WI38 (cell line): ENCODE data around the gene MZF1.
"Not testable (repeated sequence)": the region's sequence is repeated elsewhere in the genome, so short reads cannot be mapped to it uniquely, and the experiment has no call there.

Source experiments
- H3K4me3 ChIP-seq: 2 replicates; pipeline ENCODE4 v1.5.1; 2011; ENCODE audit warnings: low read depth, mild to moderate bottlenecking, control low read depth, low read length
- CTCF ChIP-seq: IDR thresholded peaks from 2 replicates; pipeline ENCODE4 v1.5.1; 2012; ENCODE audit warnings: low read depth, mild to moderate bottlenecking, control low read depth, low read length

Gene MZF1

GRCh38 chr19:58581227-58582141 lies 8.3 kb upstream of the MZF1 start:
- no peak overlapping the region for H3K4me3 ChIP-seq
- peak; percentile 99 for TF ChIP-seq CTCF

- no peak overlapping the region for H3K4me3 ChIP-seq
- TF ChIP-seq CTCF: no peak
These were observed 6.5 kb upstream of the MZF1 start for GRCh38 chr19:58579473-58580142.

GRCh38 chr19:58578012-58578925 lies 5.1 kb upstream of the MZF1 start:
- no peak overlapping the region for H3K4me3 ChIP-seq
- TF ChIP-seq CTCF: no peak

- H3K4me3 ChIP-seq: not testable (repeated sequence)
These were observed 4.4 kb upstream of the MZF1 start for GRCh38 chr19:58577581-58577980.

- no peak for TF ChIP-seq CTCF
- H3K4me3 ChIP-seq: peak overlapping the region; percentile 77
These were observed 2.3 kb upstream of the MZF1 start for GRCh38 chr19:58575183-58576041.

GRCh38 chr19:58573658-58574164 lies 576 bp upstream of the MZF1 start:
- H3K4me3 ChIP-seq: peak overlapping the region; percentile 74
- TF ChIP-seq CTCF: no peak
